ENCODE measurements around the gene PAQR3. TPM values are rescaled to one million over a fixed set of nuclear protein-coding genes. Genes with fewer than 3 reads are reported as not detected.

Gene PAQR3
- total RNA-seq, 1 donor, result 23.0 TPM

Other genes starting within 250 kb of the PAQR3 start
- gene BMP2K, start 163.1 kb downstream of the PAQR3 start, total RNA-seq, result 24.7 TPM

Data from mononuclear cell (primary cell).